OCI-LY3 (cell line): ENCODE data around the gene RSPH1.

Experiments
- H2AFZ ChIP-seq: fragments of 200-600, 300-600 bp; shearing (Covaris generic); 2 replicates; pipeline ENCODE4 v1.6.0; 2014; ENCODE audit warnings: antibody characterized with exemption, low read depth, low read length
- H3K27ac ChIP-seq: fragments of 200-600, 300-600 bp; sonication (generic); 2 replicates; pipeline ENCODE4 v1.5.1; 2014; ENCODE audit warnings: mild to moderate bottlenecking, low read length, moderate library complexity, mixed read lengths
- H3K27me3 ChIP-seq: fragments of 200-600, 300-600 bp; sonication (generic); 2 replicates; pipeline ENCODE4 v1.6.1; 2014; ENCODE audit warnings: low read depth, low read length, mixed read lengths
- H3K36me3 ChIP-seq: fragments of 200-600, 300-600 bp; sonication (generic); replicated peaks from 2 replicates; pipeline ENCODE3; 2014; ENCODE audit warnings: low read depth, low read length, mixed read lengths
- H3K4me1 ChIP-seq: fragments of 300-600, 200-600 bp; sonication (generic); 2 replicates; pipeline ENCODE4 v1.6.1; 2014; ENCODE audit warnings: low read length, mixed read lengths
- H3K4me2 ChIP-seq: fragments of 200-600, 300-600 bp; sonication (generic); 2 replicates; pipeline ENCODE4 v1.6.1; 2014; ENCODE audit warnings: low read length, mixed read lengths
- H3K4me3 ChIP-seq: fragments of 300-600, 200-600 bp; sonication (generic); 2 replicates; pipeline ENCODE4 v1.5.1; 2014; ENCODE audit warnings: antibody characterized with exemption, mild to moderate bottlenecking, low read length, moderate library complexity
- H3K79me2 ChIP-seq: fragments of 300-600, 200-600 bp; shearing (Covaris generic); 2 replicates; pipeline ENCODE4 v1.6.1; 2014; ENCODE audit warnings: mild to moderate bottlenecking, low read length, mixed read lengths
- H3K9ac ChIP-seq: fragments of 300-600, 200-600 bp; shearing (Covaris generic); 2 replicates; pipeline ENCODE4 v1.6.0; 2014; ENCODE audit warnings: mild to moderate bottlenecking, low read length, moderate library complexity
- H3K9me3 ChIP-seq: fragments of 200-600, 300-600 bp; shearing (Covaris generic); 2 replicates; pipeline ENCODE4 v1.6.1; 2014; ENCODE audit warnings: low read length, mixed read lengths; ENCODE audit not compliant: insufficient read depth
- H4K20me1 ChIP-seq: fragments of 200-600, 300-600 bp; sonication (generic); 2 replicates; pipeline ENCODE4 v1.6.1; 2016; ENCODE audit warnings: low read length, mixed read lengths; ENCODE audit not compliant: insufficient read depth
- EZH2phosphoT487 ChIP-seq: fragments of 200-600 bp; shearing (Covaris generic); IDR thresholded peaks from 2 replicates; pipeline ENCODE4 v1.6.1; 2018; ENCODE audit warnings: antibody characterized with exemption, mixed run types, low read depth
- TF ChIP-seq, protein P1 (sequence below): fragments of 200-600, 300-600 bp; sonication (generic); IDR thresholded peaks from 2 replicates; pipeline ENCODE4 v1.5.1; 2014; ENCODE audit warnings: antibody characterized with exemption, low read length, low read depth

The RSPH1 gene

DNA sequence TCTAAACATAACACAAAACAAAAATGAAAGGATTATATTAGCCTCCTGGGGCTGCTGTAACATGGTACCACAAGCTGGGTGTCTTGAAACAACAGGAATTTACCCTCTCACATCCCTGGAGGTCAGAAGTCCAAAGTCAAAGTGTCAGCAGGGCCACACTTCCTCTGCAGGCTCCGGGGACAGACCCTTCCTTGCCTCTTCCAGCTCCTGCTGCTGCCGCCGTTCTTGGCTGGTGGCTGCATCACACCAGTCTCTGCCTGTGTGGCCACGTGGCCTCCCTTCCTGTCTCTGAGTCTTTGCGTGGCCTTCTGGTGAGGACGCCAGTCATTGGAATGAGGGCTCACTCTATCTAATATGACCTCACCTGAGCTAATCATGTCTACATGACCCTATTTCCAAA is 25.8 kb upstream of the RSPH1 start:
- Histone ChIP-seq H3K4me1 (peaks cover 27% of the 10 kb centered on the region), H3K4me2 (no peak overlapping the region), H3K36me3 (peaks cover 49% of the 10 kb centered on the region), H3K27me3 (no peaks in the 10 kb centered on the region), H3K9me3 (no peaks in the 10 kb centered on the region), H3K27ac (no peak overlapping the region), H4K20me1 (no peaks in the 10 kb centered on the region), H3K4me3 (no peak overlapping the region), H3K9ac (no peak overlapping the region), H2AFZ (no peak overlapping the region), H3K79me2 (no peaks in the 10 kb centered on the region)
- TF ChIP-seq EZH2phosphoT487, result no peak
- TF ChIP-seq, protein P1, sequence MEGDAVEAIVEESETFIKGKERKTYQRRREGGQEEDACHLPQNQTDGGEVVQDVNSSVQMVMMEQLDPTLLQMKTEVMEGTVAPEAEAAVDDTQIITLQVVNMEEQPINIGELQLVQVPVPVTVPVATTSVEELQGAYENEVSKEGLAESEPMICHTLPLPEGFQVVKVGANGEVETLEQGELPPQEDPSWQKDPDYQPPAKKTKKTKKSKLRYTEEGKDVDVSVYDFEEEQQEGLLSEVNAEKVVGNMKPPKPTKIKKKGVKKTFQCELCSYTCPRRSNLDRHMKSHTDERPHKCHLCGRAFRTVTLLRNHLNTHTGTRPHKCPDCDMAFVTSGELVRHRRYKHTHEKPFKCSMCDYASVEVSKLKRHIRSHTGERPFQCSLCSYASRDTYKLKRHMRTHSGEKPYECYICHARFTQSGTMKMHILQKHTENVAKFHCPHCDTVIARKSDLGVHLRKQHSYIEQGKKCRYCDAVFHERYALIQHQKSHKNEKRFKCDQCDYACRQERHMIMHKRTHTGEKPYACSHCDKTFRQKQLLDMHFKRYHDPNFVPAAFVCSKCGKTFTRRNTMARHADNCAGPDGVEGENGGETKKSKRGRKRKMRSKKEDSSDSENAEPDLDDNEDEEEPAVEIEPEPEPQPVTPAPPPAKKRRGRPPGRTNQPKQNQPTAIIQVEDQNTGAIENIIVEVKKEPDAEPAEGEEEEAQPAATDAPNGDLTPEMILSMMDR, result no peak

DNA sequence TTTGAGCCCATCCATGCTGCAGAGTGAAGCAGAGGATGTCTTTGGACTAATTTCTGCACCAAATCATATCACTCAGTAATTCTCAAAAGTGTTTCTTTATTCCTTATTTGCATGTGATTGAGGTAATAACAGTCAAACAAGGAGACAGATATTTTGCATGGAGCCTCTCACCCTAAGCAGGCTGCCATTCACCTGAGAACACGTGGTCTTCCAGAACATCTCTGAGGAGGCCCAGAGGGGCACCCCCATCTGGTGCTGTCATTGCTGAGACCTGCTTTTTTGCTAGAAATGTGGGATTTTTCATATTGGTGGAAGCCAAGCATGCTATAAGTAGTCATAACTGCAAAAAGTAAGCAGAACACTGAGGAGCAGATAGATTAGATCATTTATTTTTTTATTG is 25.4 kb upstream of the RSPH1 start:
- Histone ChIP-seq H3K9me3 (no peaks in the 10 kb centered on the region), H3K27me3 (no peaks in the 10 kb centered on the region), H3K4me1 (peaks cover 24% of the 10 kb centered on the region), H3K4me2 (no peak overlapping the region), H3K27ac (no peak overlapping the region), H3K36me3 (peaks cover 47% of the 10 kb centered on the region), H3K4me3 (no peak overlapping the region), H3K79me2 (no peaks in the 10 kb centered on the region; the same call in 1 of the 2 replicates), H3K9ac (no peak overlapping the region), H2AFZ (no peak overlapping the region), H4K20me1 (no peaks in the 10 kb centered on the region)
- no peak for TF ChIP-seq EZH2phosphoT487
- TF ChIP-seq, protein P1, result no peak

DNA sequence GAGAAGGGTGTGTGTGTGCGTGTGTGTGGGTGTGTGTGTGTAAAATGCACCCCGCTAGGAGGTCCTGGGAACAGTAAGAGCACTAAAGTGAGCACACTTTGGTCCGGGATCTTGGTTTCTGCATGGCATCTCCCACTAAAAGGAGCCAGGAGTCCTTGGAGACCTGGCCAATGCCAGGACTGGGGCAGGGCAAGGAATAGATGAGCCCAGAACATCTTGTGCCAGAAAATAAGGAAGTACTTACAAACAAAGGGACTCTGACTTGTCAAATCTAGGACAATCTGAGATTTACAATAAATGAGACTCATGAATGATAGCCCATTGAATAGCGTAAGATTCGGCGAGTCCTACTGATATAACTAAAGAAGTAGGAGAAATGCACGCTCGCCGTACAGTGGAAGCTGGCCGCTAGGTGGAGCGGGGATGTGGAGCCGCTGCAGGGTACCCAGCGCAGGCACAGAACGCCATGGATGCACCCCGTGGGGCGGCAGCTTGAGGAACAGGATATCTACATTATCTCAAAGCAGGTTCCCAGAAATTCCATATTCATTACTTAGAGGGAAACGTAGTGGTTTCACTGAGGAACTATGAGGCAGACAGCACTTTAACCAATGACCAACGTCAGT is 24.7 kb upstream of the RSPH1 start:
- Histone ChIP-seq H3K27me3 (no peaks in the 10 kb centered on the region), H3K9ac (no peak overlapping the region), H2AFZ (no peak overlapping the region), H3K4me3 (no peak overlapping the region), H3K4me2 (no peak overlapping the region), H3K27ac (no peak overlapping the region), H3K9me3 (no peaks in the 10 kb centered on the region), H3K4me1 (peaks cover 24% of the 10 kb centered on the region), H3K79me2 (peaks cover 5% of the 10 kb centered on the region; the same call in 1 of the 2 replicates), H3K36me3 (peaks cover 43% of the 10 kb centered on the region), H4K20me1 (no peaks in the 10 kb centered on the region)
- TF ChIP-seq, protein P1, result peak; percentile 15; the same call in 1 of the 2 replicates
- no peak for TF ChIP-seq EZH2phosphoT487

DNA sequence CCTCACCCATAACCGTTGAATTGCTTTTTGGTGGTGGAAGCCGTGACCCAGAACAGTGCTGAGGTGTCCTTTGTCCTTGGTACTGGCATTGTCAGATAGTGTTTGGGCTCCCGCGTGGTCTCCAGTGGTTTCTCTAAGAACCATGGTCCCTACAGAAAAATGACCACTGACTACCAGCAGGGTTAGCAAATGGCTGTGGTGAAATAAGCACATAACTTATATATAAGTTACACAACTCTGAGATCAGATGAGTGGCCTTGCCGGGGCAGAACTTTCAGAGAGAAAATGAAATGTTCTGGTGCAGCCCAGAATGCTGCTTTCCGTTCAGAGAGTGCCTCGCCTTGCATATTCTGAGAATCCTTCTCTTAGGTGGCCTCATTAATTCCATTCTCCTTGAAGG is 22.6 kb upstream of the RSPH1 start:
- no peak for TF ChIP-seq EZH2phosphoT487
- TF ChIP-seq, protein P1, result no peak
- Histone ChIP-seq H3K9me3 (no peaks in the 10 kb centered on the region), H3K4me1 (peaks cover 12% of the 10 kb centered on the region), H3K4me3 (no peak overlapping the region), H3K4me2 (no peak overlapping the region), H3K9ac (no peak overlapping the region), H3K27ac (no peak overlapping the region), H3K27me3 (no peaks in the 10 kb centered on the region), H3K79me2 (peaks cover 14% of the 10 kb centered on the region), H2AFZ (no peak overlapping the region), H4K20me1 (no peaks in the 10 kb centered on the region), H3K36me3 (peaks cover 43% of the 10 kb centered on the region)
